GM12878 (cell line): ENCODE measurements around the gene CYSLTR2. TPM values are rescaled to one million over a fixed set of nuclear protein-coding genes. Genes with fewer than 3 reads are reported as not detected.

Experiments
- ATAC-seq: fragments of 200-7000 bp; cut with Tn5 transposase; 3 replicates; pipeline ENCODE4 v1.9.1; 2020; ENCODE audit warnings: mild to moderate bottlenecking, moderate library complexity
- BruUV-seq: library from RNA; stranded (reverse); fragments of 400-500 nt; replicated peaks from 2 replicates; lab custom pipeline; 2021; lab: Mats Ljungman, UMichigan
- CTCF ChIA-PET: fragments of 300-600 bp; sonication (Branson Sonifier 250); formaldehyde crosslinking; extraction: SDS; loops from one replicate; lab custom pipeline; 2021; ENCODE audit warnings: inconsistent platforms; lab: Yijun Ruan, JAX
- POLR2A ChIA-PET: fragments of 350-600 bp; formaldehyde crosslinking; extraction: SDS; loops from one replicate; lab custom pipeline; 2021; ENCODE audit warnings: inconsistent platforms; lab: Charles Lee
- RAD21 ChIA-PET: fragments of 300-600 bp; sonication (Branson Sonifier 250); formaldehyde crosslinking; loops from one replicate; lab custom pipeline; 2023; ENCODE audit warnings: antibody characterized with exemption; ENCODE audit not compliant: unreplicated experiment; lab: Charles Lee
- SMC1A ChIA-PET: fragments of 300-600 bp; sonication (Branson Sonifier 250); formaldehyde crosslinking; loops from one replicate; lab custom pipeline; 2023; ENCODE audit not compliant: unreplicated experiment, uncharacterized antibody; lab: Charles Lee
- DNase-seq: peaks from one replicate; pipeline ENCODE4 v3.0.0-alpha.2; 2011; ENCODE audit warnings: low read depth, low spot score
- FAIRE-seq: peaks from 3 replicates; lab custom pipeline; 2011; peaks lifted over from hg19 to GRCh38; lab: Jason Lieb, UNC
- H2AFZ ChIP-seq: 2 replicates; pipeline ENCODE4 v1.6.0; 2011; ENCODE audit warnings: low read depth, low read length, control low read depth; ENCODE audit not compliant: control insufficient read depth
- H3K27ac ChIP-seq: 2 replicates; pipeline ENCODE4 v1.5.1; 2011; ENCODE audit warnings: control low read depth; ENCODE audit not compliant: control insufficient read depth, insufficient read depth
- H3K27me3 ChIP-seq, 2 experiments: replicated peaks in 1 of 2; 2 replicates each; pipeline versions ENCODE4 v1.6.0 to v1.6.1; 2011; ENCODE audit warnings: low read length in 1 of 2; ENCODE audit not compliant: control insufficient read depth in 2 of 2, insufficient read depth in 2 of 2
- H3K36me3 ChIP-seq, 2 experiments: 2 replicates each; pipeline ENCODE4 v1.5.1; 2011; ENCODE audit warnings: low read length in 1 of 2; ENCODE audit not compliant: control insufficient read depth in 2 of 2, insufficient read depth in 2 of 2
- H3K4me1 ChIP-seq: 2 replicates; pipeline ENCODE4 v1.6.1; 2011; ENCODE audit warnings: mild to moderate bottlenecking, low read length, moderate library complexity, mixed read lengths; ENCODE audit not compliant: control insufficient read depth, insufficient read depth
- H3K4me2 ChIP-seq: 2 replicates; pipeline ENCODE4 v1.6.0; 2011; ENCODE audit warnings: control low read depth; ENCODE audit not compliant: control insufficient read depth, insufficient read depth
- H3K4me3 ChIP-seq: fragments of 200-600 bp; sonication (generic); 2 replicates; pipeline ENCODE4 v1.5.1; 2016
- H3K79me2 ChIP-seq: 2 replicates; pipeline ENCODE4 v1.6.0; 2011; ENCODE audit warnings: low read length; ENCODE audit not compliant: control insufficient read depth, insufficient read depth
- H3K9ac ChIP-seq: 2 replicates; pipeline ENCODE4 v1.8.0; 2011; ENCODE audit warnings: low read length, control low read depth, mixed read lengths; ENCODE audit not compliant: control insufficient read depth, insufficient read depth
- H3K9me3 ChIP-seq: replicated peaks from 3 replicates; pipeline ENCODE4 v1.5.1; 2011; ENCODE audit warnings: mild to moderate bottlenecking, low read length; ENCODE audit not compliant: control insufficient read depth, insufficient read depth
- H4K20me1 ChIP-seq: 2 replicates; pipeline ENCODE4 v1.6.0; 2011; ENCODE audit not compliant: control insufficient read depth, insufficient read depth
- ATF3 ChIP-seq: IDR thresholded peaks from 2 replicates; pipeline ENCODE4 v1.6.1; 2011; ENCODE audit warnings: low read depth, mild to moderate bottlenecking, low read length, moderate library complexity, borderline replicate concordance; ENCODE audit errors: extremely low read depth
- BMI1 ChIP-seq: fragments of 450-650 bp; IDR thresholded peaks from 2 replicates; pipeline ENCODE4 v1.6.1; 2016; ENCODE audit warnings: mild to moderate bottlenecking, moderate library complexity, borderline replicate concordance
- E2F8 ChIP-seq: fragments of 450-650 bp; IDR thresholded peaks from 2 replicates; pipeline ENCODE4 v1.6.1; 2018; ENCODE audit warnings: mild to moderate bottlenecking, low read depth, moderate library complexity; ENCODE audit not compliant: partially characterized antibody
- LARP7 ChIP-seq: fragments of 450-650 bp; IDR thresholded peaks from 2 replicates; pipeline ENCODE4 v1.6.1; 2017; ENCODE audit warnings: mild to moderate bottlenecking
- MEF2B ChIP-seq: fragments of 450-650 bp; IDR thresholded peaks from 2 replicates; pipeline ENCODE4 v1.6.1; 2018; ENCODE audit warnings: mild to moderate bottlenecking, moderate library complexity; ENCODE audit not compliant: partially characterized antibody, poor library complexity, severe bottlenecking
- NFXL1 ChIP-seq: fragments of 450-650 bp; IDR thresholded peaks from 2 replicates; pipeline ENCODE4 v1.6.1; 2017; ENCODE audit warnings: antibody characterized with exemption, mild to moderate bottlenecking, borderline replicate concordance
- PAX5 ChIP-seq: IDR thresholded peaks from 2 replicates; pipeline ENCODE4 v1.6.1; 2011; ENCODE audit warnings: low read depth, low read length, borderline replicate concordance
- RELA ChIP-seq: fragments of 450-650 bp; IDR thresholded peaks from 2 replicates; pipeline ENCODE4 v1.8.0; 2014; ENCODE audit warnings: borderline replicate concordance; ENCODE audit not compliant: partially characterized antibody
- SIX5 ChIP-seq: IDR thresholded peaks from 2 replicates; pipeline ENCODE4 v1.6.1; 2011; ENCODE audit warnings: mild to moderate bottlenecking, low read depth, low read length, moderate library complexity; ENCODE audit not compliant: severe bottlenecking
- SREBF2 ChIP-seq: IDR thresholded peaks from 2 replicates; pipeline ENCODE4 v1.6.1; 2012; ENCODE audit warnings: mild to moderate bottlenecking, low read length
- YBX1 ChIP-seq: fragments of 450-650 bp; IDR thresholded peaks from 2 replicates; pipeline ENCODE4 v1.6.1; 2016; ENCODE audit warnings: antibody characterized with exemption
- ZNF274 ChIP-seq: IDR thresholded peaks from one replicate; pipeline ENCODE4 v1.8.0; 2011; ENCODE audit not compliant: insufficient read length, insufficient read depth
- ZNF384 ChIP-seq: IDR thresholded peaks from 2 replicates; pipeline ENCODE4 v1.6.1; 2012; ENCODE audit warnings: low read depth, mild to moderate bottlenecking, low read length, improper control_type of control experiment, borderline replicate concordance
- ZNF592 ChIP-seq: fragments of 450-650 bp; IDR thresholded peaks from 2 replicates; pipeline ENCODE4 v1.6.1; 2017; ENCODE audit warnings: mild to moderate bottlenecking, moderate library complexity
- WGBS: methylation state at CpG from one replicate; pipeline ENCODE4 v1.1.6; 2016; ENCODE audit warnings: low lambda C conversion rate; ENCODE audit not compliant: insufficient replicate concordance, insufficient coverage; ENCODE audit errors: missing lambda C conversion rate; 5-methylcytosine and 5-hydroxymethylcytosine counted together
- in situ Hi-C: fragments of 300-500 bp; cut with MboI; formaldehyde crosslinking; loops from 9 replicates; pipeline ENCODE4 v1.14.3; 2018; ENCODE audit warnings: mixed read lengths
- intact Hi-C: fragments of 100-400 bp; cut with micrococcal nuclease; formaldehyde crosslinking; loops from one replicate; pipeline ENCODE4 v1.14.2; 2022; ENCODE audit not compliant: unreplicated experiment
- polyA plus RNA-seq, 11 experiments: library from polyadenylated mRNA; depleted of rRNA in 4 of 11; unstranded in 6 of 11; stranded (reverse) in 5 of 11; fragments of >200 nt; fragmentation: Nextera tagmentation in 4 of 11; fragmentation: Illumina TruSeq in 1 of 11; extraction: Ambion mirVana in 4 of 11; extraction: Trizol in 1 of 11; gene quantifications; 1 replicate in 1 of 11; 2 replicates in 10 of 11; pipeline versions ENCODE4 v1.2.1 to v1.2.3, GENCODE V29; 2011 to 2016; ENCODE audit warnings: inconsistent platforms in 2 of 11, missing spikeins in 2 of 11, low read depth in 1 of 11
- total RNA-seq, 4 experiments: library from RNA; depleted of rRNA in 3 of 4; stranded (reverse); fragments of >200 nt in 3 of 4; fragmentation: Illumina TruSeq in 1 of 4; extraction: Trizol in 1 of 4; gene quantifications; 2 replicates each; pipeline versions ENCODE4 v1.2.1 to v1.2.3, GENCODE V29; 2013 to 2021

CYSLTR2 gene
- total and polyA plus RNA-seq, 10 of the 15 experiments (the other 5 are each of a cell fraction or from before 2014, with no cell fraction given): 0.02 to 0.08 (median 0.03) TPM; not detected in 5

- WGBS: 5% methylated on average over 4 of the region's 4 CpGs
- intact Hi-C loops: loop anchor here (5.0 kb wide), 1 partner anchor 398 kb away; no protein-coding TSS in a partner anchor
- TF ChIP-seq ZNF274 (no peak), E2F8 (no peak), LARP7 (no peak), BMI1 (no peak), ATF3 (no peak), SREBF2 (no peak), RELA (no peak), MEF2B (no peak), ZNF384 (no peak), ZNF592 (no peak), PAX5 (no peak), SIX5 (no peak), NFXL1 (no peak), YBX1 (no peak)
Measured at GRCh38 chr13:48729856-48730255, 76.1 kb downstream of the CYSLTR2 start.

More at GRCh38 chr13:48729856-48730255, 76.1 kb downstream of the CYSLTR2 start:
- no peaks in the 10 kb centered on the region for H3K79me2 ChIP-seq
- H3K27ac ChIP-seq: no peak overlapping the region
- POLR2A ChIA-PET: no interaction called here
- no peak overlapping the region for H3K4me3 ChIP-seq
- H3K9me3 ChIP-seq: no peaks in the 10 kb centered on the region; the same call in 2 of the 3 replicates
- in situ Hi-C loops: no loop called here
- H3K4me2 ChIP-seq: no peak overlapping the region
- no TSS peak for BruUV-seq
- H3K9ac ChIP-seq: no peak overlapping the region
- H3K27me3 ChIP-seq: no peaks in the 10 kb centered on the region
- no peaks in the 10 kb centered on the region for H4K20me1 ChIP-seq
- no peaks in the 10 kb centered on the region for H3K4me1 ChIP-seq
- H3K36me3 ChIP-seq: no peaks in the 10 kb centered on the region
- RAD21 ChIA-PET: interaction anchor here (1.1 kb wide), 1 partner anchor 9 kb away, joined by 3 read pairs; no protein-coding TSS in a partner anchor
- no peak for DNase-seq
- H2AFZ ChIP-seq: no peak overlapping the region
- ATAC-seq: no peak
- SMC1A ChIA-PET: interaction anchor here (1.0 to 1.6 kb wide), 2 partner anchors 9 to 71 kb away, joined by 3 to 4 read pairs; no protein-coding TSS in a partner anchor
- CTCF ChIA-PET: interaction anchor here (1.8 kb wide), 1 partner anchor 39 kb away, joined by 5 read pairs; no protein-coding TSS in a partner anchor
- no peak for FAIRE-seq
